Loucy (cell line): ENCODE results near the gene KCTD4.

Experiments
- EZH2phosphoT487 ChIP-seq: fragments of 200-600 bp; IDR thresholded peaks from 2 replicates; pipeline ENCODE4 v1.6.1; 2018; ENCODE audit warnings: antibody characterized with exemption, mild to moderate bottlenecking, moderate library complexity, borderline replicate concordance
- TF ChIP-seq, protein P1 (sequence below): fragments of 200-600 bp; sonication (generic); conservative IDR thresholded peaks from 2 replicates; pipeline ENCODE4 v1.5.1; 2014; ENCODE audit warnings: mild to moderate bottlenecking, antibody characterized with exemption, low read length

DNA sequence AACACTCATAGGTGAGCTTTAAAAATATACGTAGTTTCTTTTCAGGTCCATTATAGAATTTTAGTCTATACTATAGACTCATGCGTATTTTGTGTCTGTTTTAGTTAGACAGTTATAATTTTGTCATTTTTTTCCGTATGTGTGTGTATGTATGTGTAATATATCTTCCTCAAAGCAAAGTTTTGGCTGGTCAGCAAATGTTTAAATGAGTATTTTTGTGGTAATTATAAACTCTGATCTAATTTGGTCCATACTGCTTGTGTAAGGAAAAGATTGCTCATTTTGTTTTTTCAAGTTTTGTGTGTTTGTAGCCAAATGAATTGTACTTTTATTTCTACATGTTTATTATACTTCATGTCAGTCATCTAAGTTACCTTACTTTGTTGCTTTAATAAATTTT, 20.5 kb downstream of the KCTD4 start:
- TF ChIP-seq, protein P1, sequence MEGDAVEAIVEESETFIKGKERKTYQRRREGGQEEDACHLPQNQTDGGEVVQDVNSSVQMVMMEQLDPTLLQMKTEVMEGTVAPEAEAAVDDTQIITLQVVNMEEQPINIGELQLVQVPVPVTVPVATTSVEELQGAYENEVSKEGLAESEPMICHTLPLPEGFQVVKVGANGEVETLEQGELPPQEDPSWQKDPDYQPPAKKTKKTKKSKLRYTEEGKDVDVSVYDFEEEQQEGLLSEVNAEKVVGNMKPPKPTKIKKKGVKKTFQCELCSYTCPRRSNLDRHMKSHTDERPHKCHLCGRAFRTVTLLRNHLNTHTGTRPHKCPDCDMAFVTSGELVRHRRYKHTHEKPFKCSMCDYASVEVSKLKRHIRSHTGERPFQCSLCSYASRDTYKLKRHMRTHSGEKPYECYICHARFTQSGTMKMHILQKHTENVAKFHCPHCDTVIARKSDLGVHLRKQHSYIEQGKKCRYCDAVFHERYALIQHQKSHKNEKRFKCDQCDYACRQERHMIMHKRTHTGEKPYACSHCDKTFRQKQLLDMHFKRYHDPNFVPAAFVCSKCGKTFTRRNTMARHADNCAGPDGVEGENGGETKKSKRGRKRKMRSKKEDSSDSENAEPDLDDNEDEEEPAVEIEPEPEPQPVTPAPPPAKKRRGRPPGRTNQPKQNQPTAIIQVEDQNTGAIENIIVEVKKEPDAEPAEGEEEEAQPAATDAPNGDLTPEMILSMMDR, result no peak
- no peak for TF ChIP-seq EZH2phosphoT487
